PC-9 (cell line): ENCODE results near the gene TRABD2B. TPM values are rescaled to one million over a fixed set of nuclear protein-coding genes. Genes with fewer than 3 reads are reported as not detected.

Experiments used
- BruUV-seq: library from RNA; stranded (reverse); fragments of 400-500 nt; replicated peaks from 2 replicates; lab custom pipeline; 2021; lab: Mats Ljungman, UMichigan
- CTCF ChIA-PET: fragments of 300-600 bp; sonication (Branson Sonifier 250); formaldehyde crosslinking; loops from one replicate; lab custom pipeline; 2022; ENCODE audit warnings: antibody characterized with exemption; lab: Charles Lee
- POLR2A ChIA-PET: fragments of 300-600 bp; sonication (Branson Sonifier 250); formaldehyde crosslinking; loops from one replicate; lab custom pipeline; 2022; ENCODE audit warnings: antibody characterized with exemption; ENCODE audit not compliant: unreplicated experiment; lab: Charles Lee
- DNase-seq, 2 experiments: peaks; one replicate each; pipeline versions ENCODE4 v3.0.0 to v3.0.0-alpha.2; 2015 to 2022; ENCODE audit warnings: mixed read lengths in 1 of 2
- H2AFZ ChIP-seq: fragments of 200-600 bp; sonication (generic); 2 replicates; pipeline ENCODE4 v1.8.1; 2017; ENCODE audit warnings: antibody characterized with exemption
- H3F3A ChIP-seq: fragments of 200-600 bp; sonication (generic); 2 replicates; pipeline ENCODE4 v1.8.1; 2017; ENCODE audit warnings: antibody characterized with exemption, mild to moderate bottlenecking, low read depth; ENCODE audit not compliant: insufficient read depth
- H3K27ac ChIP-seq: fragments of 200-600 bp; sonication (generic); 2 replicates; pipeline ENCODE4 v1.6.1; 2016; ENCODE audit warnings: mixed run types
- H3K27me3 ChIP-seq: fragments of 200-600 bp; sonication (generic); 2 replicates; pipeline ENCODE4 v1.6.1; 2016; ENCODE audit warnings: low read depth, mixed run types; ENCODE audit not compliant: insufficient read depth
- H3K36me3 ChIP-seq: fragments of 200-600 bp; sonication (generic); 2 replicates; pipeline ENCODE4 v1.6.1; 2016; ENCODE audit warnings: low read depth, mixed run types
- H3K4me1 ChIP-seq: fragments of 200-600 bp; sonication (generic); replicated peaks from 2 replicates; pipeline ENCODE4 v1.6.1; 2016; ENCODE audit warnings: mixed run types; ENCODE audit not compliant: insufficient read depth
- H3K4me2 ChIP-seq: fragments of 200-600 bp; sonication (generic); 2 replicates; pipeline ENCODE4 v1.6.1; 2017; ENCODE audit warnings: mixed run types
- H3K4me3 ChIP-seq: fragments of 200-600 bp; sonication (generic); 2 replicates; pipeline ENCODE4 v1.6.1; 2016; ENCODE audit warnings: mixed run types
- H3K79me2 ChIP-seq: fragments of 200-600 bp; sonication (generic); 2 replicates; pipeline ENCODE4 v1.6.1; 2017; ENCODE audit warnings: low read depth, mixed run types
- H3K9me2 ChIP-seq: fragments of 200-600 bp; sonication (generic); 2 replicates; pipeline ENCODE4 v1.8.1; 2017; ENCODE audit warnings: mild to moderate bottlenecking; ENCODE audit not compliant: insufficient read depth
- H3K9me3 ChIP-seq: fragments of 200-600 bp; sonication (generic); 2 replicates; pipeline ENCODE4 v1.8.1; 2016; ENCODE audit warnings: low read depth; ENCODE audit not compliant: insufficient read depth
- H4K20me1 ChIP-seq: fragments of 200-600 bp; sonication (generic); 2 replicates; pipeline ENCODE4 v1.8.1; 2017; ENCODE audit not compliant: insufficient read depth
- CTCF ChIP-seq: fragments of 200-600 bp; sonication (generic); conservative IDR thresholded peaks from 2 replicates; pipeline ENCODE4 v1.6.1; 2017; ENCODE audit warnings: mixed run types, antibody characterized with exemption, mild to moderate bottlenecking, moderate library complexity
- EZH2 ChIP-seq: fragments of 200-600 bp; sonication (generic); IDR thresholded peaks from 2 replicates; pipeline ENCODE4 v1.8.0; 2017; ENCODE audit warnings: antibody characterized with exemption, low read depth
- intact Hi-C: fragments of 100-400 bp; cut with micrococcal nuclease; formaldehyde crosslinking; loops from one replicate; pipeline ENCODE4 v1.10.0; 2022; ENCODE audit not compliant: unreplicated experiment
- total RNA-seq: library from RNA; stranded (reverse); gene quantifications from 2 replicates; pipeline ENCODE4 v1.2.3, GENCODE V29; 2021

The TRABD2B gene
- total RNA-seq, 1 experiment from 2014 or later, result not detected

GRCh38 chr1:47888294-47888629 is 108.9 kb downstream of the TRABD2B start:
- CTCF ChIA-PET, result no interaction called here
- no peak overlapping the region for H3K27ac ChIP-seq
- no peak overlapping the region for H3K4me2 ChIP-seq
- H3K9me2 ChIP-seq, result no peaks in the 10 kb centered on the region
- no peak for DNase-seq
- H3K36me3 ChIP-seq, result no peaks in the 10 kb centered on the region
- H3K79me2 ChIP-seq, result no peaks in the 10 kb centered on the region
- no peaks in the 10 kb centered on the region for H4K20me1 ChIP-seq
- H3K27me3 ChIP-seq, result no peaks in the 10 kb centered on the region
- H3K9me3 ChIP-seq, result no peaks in the 10 kb centered on the region
- no peaks in the 10 kb centered on the region for H3K4me1 ChIP-seq
- TF ChIP-seq EZH2, result no peak
- TF ChIP-seq CTCF, result no peak
- H3K4me3 ChIP-seq, result no peak overlapping the region
- H2AFZ ChIP-seq, result no peak overlapping the region
- H3F3A ChIP-seq, result no peaks in the 10 kb centered on the region
- intact Hi-C loops, result no loop called here
- POLR2A ChIA-PET, result no interaction called here
- BruUV-seq, result no TSS peak

- Histone ChIP-seq H2AFZ (no peak overlapping the region), H3K79me2 (no peaks in the 10 kb centered on the region)
- BruUV-seq, result no TSS peak
Measured at GRCh38 chr1:47887475-47888293, 109.5 kb downstream of the TRABD2B start.

GRCh38 chr1:47887060-47887459 is 110.1 kb downstream of the TRABD2B start:
- no peak overlapping the region for H3K4me3 ChIP-seq
- TF ChIP-seq CTCF, result no peak
- no peak for TF ChIP-seq EZH2
- ChIA-PET CTCF (no interaction called here), POLR2A (no interaction called here)
- no peaks in the 10 kb centered on the region for H3K27me3 ChIP-seq
- no peaks in the 10 kb centered on the region for H3K9me2 ChIP-seq
- BruUV-seq, result no TSS peak
- no peak overlapping the region for H2AFZ ChIP-seq
- H3K79me2 ChIP-seq, result no peaks in the 10 kb centered on the region
- no peak overlapping the region for H3K27ac ChIP-seq
- no peak for DNase-seq
- intact Hi-C loops, result no loop called here
- no peaks in the 10 kb centered on the region for H3K4me1 ChIP-seq
- no peaks in the 10 kb centered on the region for H3F3A ChIP-seq
- no peak overlapping the region for H3K4me2 ChIP-seq
- no peaks in the 10 kb centered on the region for H3K36me3 ChIP-seq
- no peaks in the 10 kb centered on the region for H4K20me1 ChIP-seq
- H3K9me3 ChIP-seq, result no peaks in the 10 kb centered on the region

More at GRCh38 chr1:47887475-47888293, 109.5 kb downstream of the TRABD2B start:
- no peaks in the 10 kb centered on the region for H3K4me1 ChIP-seq
- no peaks in the 10 kb centered on the region for H3K9me2 ChIP-seq
- H3K36me3 ChIP-seq, result no peaks in the 10 kb centered on the region
- no peak overlapping the region for H3K4me2 ChIP-seq
- CTCF ChIA-PET, result no interaction called here
- POLR2A ChIA-PET, result no interaction called here
- no peak for TF ChIP-seq EZH2
- no peak for TF ChIP-seq CTCF
- intact Hi-C loops, result no loop called here
- no peaks in the 10 kb centered on the region for H3K9me3 ChIP-seq
- H3K27ac ChIP-seq, result no peak overlapping the region
- H3F3A ChIP-seq, result no peaks in the 10 kb centered on the region
- H3K27me3 ChIP-seq, result no peaks in the 10 kb centered on the region
- no peaks in the 10 kb centered on the region for H4K20me1 ChIP-seq
- no peak overlapping the region for H3K4me3 ChIP-seq
- no peak for DNase-seq
